MCF 10A (cell line): ENCODE results near the gene ADGB. TPM values are rescaled to one million over a fixed set of nuclear protein-coding genes. Genes with fewer than 3 reads are reported as not detected.

Source experiments
- BruUV-seq: library from RNA; stranded (reverse); fragments of 400-500 nt; replicated peaks from 2 replicates; lab custom pipeline; 2021; lab: Mats Ljungman, UMichigan
- CTCF ChIA-PET: fragments of 300-600 bp; sonication (Branson Sonifier 250); formaldehyde crosslinking; extraction: SDS; loops from one replicate; lab custom pipeline; 2021; ENCODE audit warnings: antibody characterized with exemption, inconsistent platforms; lab: Yijun Ruan, JAX
- POLR2A ChIA-PET: fragments of 300-600, 350-650 bp; sonication (Branson Sonifier 250); formaldehyde crosslinking; extraction: SDS; loops from one replicate; lab custom pipeline; 2020; ENCODE audit warnings: antibody characterized with exemption, inconsistent platforms; lab: Yijun Ruan, JAX
- DNase-seq: peaks from one replicate; pipeline ENCODE4 v3.0.0-alpha.2; 2018; ENCODE audit not compliant: unreplicated experiment
- H3K27ac Mint-ChIP-seq: one replicate; pipeline ENCODE4 v1.8.0; 2022; ENCODE audit warnings: mild to moderate bottlenecking, low read depth, mixed read lengths; ENCODE audit not compliant: unreplicated experiment
- H3K27me3 Mint-ChIP-seq: one replicate; pipeline ENCODE4 v1.8.0; 2022; ENCODE audit warnings: mixed read lengths; ENCODE audit not compliant: insufficient read depth, unreplicated experiment
- H3K36me3 Mint-ChIP-seq: one replicate; pipeline ENCODE4 v1.8.0; 2022; ENCODE audit warnings: mild to moderate bottlenecking, moderate library complexity, mixed read lengths; ENCODE audit not compliant: insufficient read depth, unreplicated experiment
- H3K4me1 Mint-ChIP-seq: one replicate; pipeline ENCODE4 v1.8.0; 2022; ENCODE audit warnings: mixed read lengths; ENCODE audit not compliant: insufficient read depth, unreplicated experiment
- H3K4me3 Mint-ChIP-seq: one replicate; pipeline ENCODE4 v1.8.0; 2022; ENCODE audit warnings: mild to moderate bottlenecking, moderate library complexity, mixed read lengths; ENCODE audit not compliant: unreplicated experiment
- H3K9me3 Mint-ChIP-seq: one replicate; pipeline ENCODE4 v1.8.0; 2022; ENCODE audit warnings: mixed read lengths; ENCODE audit not compliant: unreplicated experiment
- intact Hi-C: fragments of 100-400 bp; cut with micrococcal nuclease; formaldehyde crosslinking; loops from 2 replicates; pipeline ENCODE4 v1.14.1; 2022
- total RNA-seq: library from RNA; stranded (reverse); gene quantifications from 2 replicates; pipeline ENCODE4 v1.2.3, GENCODE V29; 2022
- TF ChIP-seq, protein P1 (sequence below): fragments of 200-600 bp; IDR thresholded peaks from one replicate; pipeline ENCODE4 v1.8.0; 2022; ENCODE audit warnings: antibody characterized with exemption, mild to moderate bottlenecking; ENCODE audit not compliant: unreplicated experiment

ADGB gene
- total RNA-seq, 1 experiment from 2014 or later: not detected

DNA sequence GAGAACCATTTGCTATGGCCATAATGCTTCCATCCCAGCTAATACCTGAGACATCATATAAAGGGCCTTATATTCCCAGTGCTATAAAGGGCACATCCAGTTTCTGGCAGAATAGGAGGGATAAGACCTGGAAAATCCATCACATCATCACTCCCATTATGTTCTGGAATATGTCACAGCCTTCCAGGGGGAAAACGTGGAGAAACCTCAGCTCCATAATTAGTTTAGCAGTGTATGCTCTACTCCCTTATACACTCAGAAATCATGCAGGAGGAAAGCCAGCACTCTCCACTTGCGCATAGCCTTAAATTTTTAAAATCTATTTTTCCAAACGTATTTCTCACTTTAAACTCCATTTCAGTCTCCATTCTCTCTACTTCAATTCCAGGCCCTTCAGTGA, 140.9 kb downstream of the ADGB start:
- no TSS peak for BruUV-seq
- no peak overlapping the region for H3K27ac Mint-ChIP-seq
- no peaks in the 10 kb centered on the region for H3K36me3 Mint-ChIP-seq
- H3K9me3 Mint-ChIP-seq: no peaks in the 10 kb centered on the region
- ChIA-PET CTCF (no interaction called here), POLR2A (no interaction called here)
- H3K4me1 Mint-ChIP-seq: no peaks in the 10 kb centered on the region
- intact Hi-C loops: no loop called here
- peaks cover 29% of the 10 kb centered on the region for H3K27me3 Mint-ChIP-seq
- no peak overlapping the region for H3K4me3 Mint-ChIP-seq
- TF ChIP-seq, protein P1, sequence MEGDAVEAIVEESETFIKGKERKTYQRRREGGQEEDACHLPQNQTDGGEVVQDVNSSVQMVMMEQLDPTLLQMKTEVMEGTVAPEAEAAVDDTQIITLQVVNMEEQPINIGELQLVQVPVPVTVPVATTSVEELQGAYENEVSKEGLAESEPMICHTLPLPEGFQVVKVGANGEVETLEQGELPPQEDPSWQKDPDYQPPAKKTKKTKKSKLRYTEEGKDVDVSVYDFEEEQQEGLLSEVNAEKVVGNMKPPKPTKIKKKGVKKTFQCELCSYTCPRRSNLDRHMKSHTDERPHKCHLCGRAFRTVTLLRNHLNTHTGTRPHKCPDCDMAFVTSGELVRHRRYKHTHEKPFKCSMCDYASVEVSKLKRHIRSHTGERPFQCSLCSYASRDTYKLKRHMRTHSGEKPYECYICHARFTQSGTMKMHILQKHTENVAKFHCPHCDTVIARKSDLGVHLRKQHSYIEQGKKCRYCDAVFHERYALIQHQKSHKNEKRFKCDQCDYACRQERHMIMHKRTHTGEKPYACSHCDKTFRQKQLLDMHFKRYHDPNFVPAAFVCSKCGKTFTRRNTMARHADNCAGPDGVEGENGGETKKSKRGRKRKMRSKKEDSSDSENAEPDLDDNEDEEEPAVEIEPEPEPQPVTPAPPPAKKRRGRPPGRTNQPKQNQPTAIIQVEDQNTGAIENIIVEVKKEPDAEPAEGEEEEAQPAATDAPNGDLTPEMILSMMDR: no peak
- DNase-seq: no peak

DNA sequence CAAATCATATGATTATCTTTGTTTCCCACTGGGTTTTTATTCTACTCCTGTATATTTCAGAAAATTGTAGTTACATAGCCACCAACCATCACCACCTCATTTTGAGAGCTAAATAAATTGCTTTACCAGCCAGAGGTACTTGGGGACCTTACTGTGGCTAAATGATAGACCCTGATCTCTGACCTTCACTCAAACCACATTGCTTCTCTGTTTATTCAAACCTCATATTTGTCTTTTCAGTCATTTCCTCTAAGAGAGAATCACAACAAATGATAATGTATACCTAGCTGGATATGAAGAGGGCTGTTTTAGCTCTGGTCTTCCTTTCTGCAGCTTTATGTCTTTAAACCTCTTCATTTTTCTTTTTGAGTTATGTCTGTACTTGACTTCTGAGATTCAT, 142.8 kb downstream of the ADGB start:
- Mint-ChIP-seq H3K4me3 (no peak overlapping the region), H3K27me3 (peaks cover 25% of the 10 kb centered on the region), H3K36me3 (no peaks in the 10 kb centered on the region), H3K9me3 (no peaks in the 10 kb centered on the region), H3K27ac (no peak overlapping the region), H3K4me1 (no peaks in the 10 kb centered on the region)
- no TSS peak for BruUV-seq
- ChIA-PET CTCF (interaction anchor here (0.6 to 0.7 kb wide), 2 partner anchors 458 to 610 kb away, joined by 3 read pairs; no protein-coding TSS in a partner anchor), POLR2A (interaction anchor here (0.5 kb wide), 1 partner anchor 8 kb away, joined by 4 read pairs; no protein-coding TSS in a partner anchor)
- TF ChIP-seq, protein P1: no peak
- DNase-seq: no peak
- intact Hi-C loops: no loop called here

DNA sequence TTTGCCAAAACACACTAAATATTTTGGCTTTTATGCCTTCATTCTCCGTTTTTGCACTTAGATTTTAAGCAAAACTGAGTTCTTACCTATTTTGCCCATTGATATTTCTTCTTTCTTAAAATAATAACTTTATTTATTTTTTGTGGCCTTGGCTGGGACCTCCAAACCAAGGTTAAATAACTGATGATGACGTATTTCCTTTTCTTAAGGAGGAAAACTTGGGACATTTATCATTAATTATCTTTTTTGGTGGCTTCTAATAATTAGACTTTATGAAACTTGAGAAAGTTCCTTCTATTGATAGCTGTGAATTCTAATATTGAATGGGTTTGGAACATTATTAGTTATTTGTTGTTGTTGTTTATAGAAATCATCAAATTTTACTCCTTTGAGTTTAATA, 154.5 kb downstream of the ADGB start:
- DNase-seq: no peak
- CTCF ChIA-PET: no interaction called here
- Mint-ChIP-seq H3K4me1 (no peaks in the 10 kb centered on the region), H3K36me3 (no peaks in the 10 kb centered on the region), H3K27me3 (peaks cover 48% of the 10 kb centered on the region), H3K9me3 (no peaks in the 10 kb centered on the region), H3K4me3 (no peak overlapping the region), H3K27ac (no peak overlapping the region)
- TF ChIP-seq, protein P1: no peak
- no TSS peak for BruUV-seq
- intact Hi-C loops: no loop called here
- POLR2A ChIA-PET: interaction anchor here (1.2 kb wide), 1 partner anchor 16 kb away, joined by 3 read pairs; no protein-coding TSS in a partner anchor

DNA sequence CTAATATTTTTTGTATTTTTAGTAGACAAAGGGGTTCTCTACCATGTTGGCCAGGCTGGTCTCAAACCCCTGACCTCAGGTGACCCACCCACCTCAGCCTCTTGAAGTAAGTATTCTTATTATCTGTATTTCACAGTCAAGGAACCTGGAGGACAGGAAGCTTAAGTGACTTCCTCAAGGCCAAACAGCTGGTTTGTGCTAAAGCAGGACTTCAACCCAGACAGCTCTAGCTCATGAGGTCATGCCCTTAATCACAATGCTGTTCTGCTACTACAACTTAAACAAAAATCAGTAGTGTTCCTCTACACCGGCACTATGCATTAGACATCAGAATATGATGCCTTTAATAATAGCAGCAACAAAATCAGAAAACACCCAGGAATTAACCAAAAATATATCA, 168.9 kb downstream of the ADGB start:
- H3K36me3 Mint-ChIP-seq: no peaks in the 10 kb centered on the region
- TF ChIP-seq, protein P1: no peak

More for the DNA sequence above, 168.9 kb downstream of the ADGB start:
- no peak for DNase-seq
- no TSS peak for BruUV-seq
- no peak overlapping the region for H3K27ac Mint-ChIP-seq
- H3K9me3 Mint-ChIP-seq: no peaks in the 10 kb centered on the region
- H3K4me1 Mint-ChIP-seq: no peaks in the 10 kb centered on the region
- peaks cover 21% of the 10 kb centered on the region for H3K27me3 Mint-ChIP-seq
- ChIA-PET CTCF (interaction anchor here (0.6 kb wide), 1 partner anchor 20 kb away, joined by 3 read pairs; no protein-coding TSS in a partner anchor), POLR2A (no interaction called here)
- no peak overlapping the region for H3K4me3 Mint-ChIP-seq
- intact Hi-C loops: no loop called here
